ENCODE data around the gene HMGXB4. TPM values are rescaled to one million over a fixed set of nuclear protein-coding genes. Genes with fewer than 3 reads are reported as not detected.

The HMGXB4 gene
- total RNA-seq, 3 donors from 2014 or later, result 18.1 to 21.7 (median 21.6) TPM

DNA sequence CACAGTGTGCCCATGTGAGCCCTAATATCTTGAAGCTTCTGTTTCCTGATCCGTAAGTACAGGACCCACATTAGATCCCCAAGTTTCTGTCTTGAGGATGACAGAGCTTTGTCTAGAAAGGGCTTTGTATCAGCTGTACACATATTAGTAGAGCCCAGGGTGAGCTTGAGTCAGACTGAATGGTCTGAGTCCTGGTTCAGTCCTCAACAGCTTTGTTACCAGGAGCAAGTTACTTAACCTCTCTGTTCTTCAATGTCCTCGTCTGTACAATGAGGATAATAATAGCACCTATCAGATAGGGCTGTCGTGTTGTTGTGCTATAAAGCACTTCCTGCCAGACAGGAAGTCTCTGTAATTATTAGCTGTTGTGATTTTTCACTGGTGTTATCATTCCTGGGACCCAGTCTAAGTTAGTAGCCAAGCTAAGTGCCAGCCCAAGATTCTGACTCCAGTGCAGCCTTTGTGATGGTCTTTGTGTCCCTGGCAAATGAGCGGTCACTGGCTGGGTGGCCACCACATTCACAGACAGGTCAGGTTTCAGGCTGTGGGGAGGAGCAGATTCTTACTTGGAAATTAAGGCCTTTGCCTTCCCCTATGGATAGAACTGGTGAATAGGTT, 49.2 kb downstream of the HMGXB4 start:
- DNase-seq (no peak), ATAC-seq (no peak)
- intact Hi-C loops (cut with DNase I, micrococcal nuclease), result no loop called here
- TF ChIP-seq CTCF (IDR thresholded peaks at IDR 0.05), result no peak
- H3K4me1 ChIP-seq (ENCODE audit: low read depth), result peaks cover 18% of the 10 kb centered on the region
- H3K36me3 ChIP-seq (ENCODE audit: low read depth), result no peaks in the 10 kb centered on the region
- H3K9me3 ChIP-seq, result no peaks in the 10 kb centered on the region
- no peak overlapping the region for H3K4me3 ChIP-seq

- no peak for TF ChIP-seq CTCF (IDR thresholded peaks at IDR 0.05)
- no peak overlapping the region for H3K4me3 ChIP-seq
- intact Hi-C loops (cut with DNase I, micrococcal nuclease), result no loop called here
- peaks cover 25% of the 10 kb centered on the region for H3K4me1 ChIP-seq (ENCODE audit: low read depth)
- no peaks in the 10 kb centered on the region for H3K36me3 ChIP-seq (ENCODE audit: low read depth)
- DNase-seq, result no peak
- H3K9me3 ChIP-seq, result no peaks in the 10 kb centered on the region
- no peak for ATAC-seq
These were observed 50.1 kb downstream of the HMGXB4 start for GRCh38 chr22:35307372-35307771.

- intact Hi-C loops (cut with DNase I, micrococcal nuclease), result no loop called here
- TF ChIP-seq CTCF (IDR thresholded peaks at IDR 0.05), result no peak
- ATAC-seq, result no peak
- no peaks in the 10 kb centered on the region for H3K36me3 ChIP-seq (ENCODE audit: low read depth)
- no peak for DNase-seq
- peaks cover 31% of the 10 kb centered on the region for H3K4me1 ChIP-seq (ENCODE audit: low read depth)
- H3K4me3 ChIP-seq, result no peak overlapping the region
- H3K9me3 ChIP-seq, result no peaks in the 10 kb centered on the region
These were observed 50.6 kb downstream of the HMGXB4 start for GRCh38 chr22:35307892-35308291.

GRCh38 chr22:35308480-35309021, 51.3 kb downstream of the HMGXB4 start:
- no peak for ATAC-seq
- Histone ChIP-seq H3K4me1 (ENCODE audit: low read depth) (peaks cover 37% of the 10 kb centered on the region), H3K9me3 (no peaks in the 10 kb centered on the region), H3K36me3 (ENCODE audit: low read depth) (no peaks in the 10 kb centered on the region), H3K4me3 (no peak overlapping the region)
- intact Hi-C loops (cut with DNase I, micrococcal nuclease), result no loop called here
- no peak for TF ChIP-seq CTCF (IDR thresholded peaks at IDR 0.05)
- no peak for DNase-seq

- no peak overlapping the region for H3K4me3 ChIP-seq
- intact Hi-C loops (cut with DNase I, micrococcal nuclease), result no loop called here
- ATAC-seq (peak; percentile 49), DNase-seq (peak in 2 of 3 donors; percentile 46 to 66)
- no peaks in the 10 kb centered on the region for H3K36me3 ChIP-seq (ENCODE audit: low read depth)
- no peaks in the 10 kb centered on the region for H3K9me3 ChIP-seq
- TF ChIP-seq CTCF (IDR thresholded peaks at IDR 0.05), result no peak
- H3K4me1 ChIP-seq (ENCODE audit: low read depth), result peaks cover 51% of the 10 kb centered on the region
These were observed 53.6 kb downstream of the HMGXB4 start for GRCh38 chr22:35310556-35311550.
